Mesenchymal stem cell (in vitro differentiated cells and primary cell): Measurements from ENCODE around the gene CACNA2D2.
A peak's percentile ranks its signal among the peaks of the same experiment; 100 is the strongest.

ENCODE experiments used
- DNase-seq: peaks from one replicate; pipeline ENCODE4 v3.0.0-alpha.2; 2013
- H2AFZ ChIP-seq: one replicate; pipeline ENCODE4 v1.6.1; 2013; ENCODE audit warnings: low read depth, mild to moderate bottlenecking, control low read depth, inconsistent platforms, low read length, moderate library complexity
- H2AK5ac ChIP-seq: 2 replicates; pipeline ENCODE4 v1.6.1; 2013; ENCODE audit warnings: low read length, moderate library complexity, mild to moderate bottlenecking, inconsistent platforms; ENCODE audit not compliant: severe bottlenecking
- H2BK120ac ChIP-seq: one replicate; pipeline ENCODE4 v1.6.1; 2013; ENCODE audit warnings: low read depth, mild to moderate bottlenecking, inconsistent platforms, low read length, moderate library complexity
- H2BK12ac ChIP-seq, 2 experiments: one replicate each; pipeline ENCODE4 v1.6.1; 2013; ENCODE audit warnings: inconsistent platforms in 2 of 2, low read length in 2 of 2, mild to moderate bottlenecking in 2 of 2, moderate library complexity in 2 of 2, control low read depth in 1 of 2
- H2BK15ac ChIP-seq: one replicate; pipeline ENCODE4 v1.6.1; 2013; ENCODE audit warnings: mild to moderate bottlenecking, low read depth, inconsistent platforms; ENCODE audit not compliant: poor library complexity, severe bottlenecking
- H2BK5ac ChIP-seq: 2 replicates; pipeline ENCODE4 v1.6.1; 2013; ENCODE audit warnings: low read depth, mild to moderate bottlenecking, low read length, control low read depth, inconsistent platforms; ENCODE audit not compliant: poor library complexity, severe bottlenecking
- H3K14ac ChIP-seq, 2 experiments: one replicate each; pipeline ENCODE4 v1.6.1; 2013; ENCODE audit warnings: inconsistent platforms in 2 of 2, low read length in 2 of 2, control low read depth in 1 of 2, mild to moderate bottlenecking in 1 of 2, moderate library complexity in 1 of 2
- H3K18ac ChIP-seq, 2 experiments: one replicate each; pipeline ENCODE4 v1.6.1; 2013; ENCODE audit warnings: inconsistent platforms in 2 of 2, low read length in 2 of 2, control low read depth in 1 of 2, low read depth in 1 of 2, mild to moderate bottlenecking in 1 of 2
- H3K23ac ChIP-seq, 2 experiments: one replicate each; pipeline ENCODE4 v1.6.1; 2013; ENCODE audit warnings: inconsistent platforms in 2 of 2, low read length in 2 of 2, mild to moderate bottlenecking in 2 of 2, moderate library complexity in 2 of 2, control low read depth in 1 of 2
- H3K27ac ChIP-seq: 2 replicates; pipeline ENCODE4 v1.5.1; 2013; ENCODE audit warnings: mild to moderate bottlenecking, moderate library complexity, low read length, control low read depth, inconsistent platforms; ENCODE audit not compliant: poor library complexity, severe bottlenecking
- H3K27me3 ChIP-seq, 2 experiments: 2 replicates each; pipeline versions ENCODE4 v1.6.1 to v1.7.0; 2013; ENCODE audit warnings: low read length in 2 of 2, mild to moderate bottlenecking in 2 of 2, moderate library complexity in 2 of 2, control low read depth in 1 of 2, inconsistent platforms in 1 of 2; ENCODE audit not compliant: control insufficient read depth in 1 of 2, insufficient read depth in 1 of 2
- H3K36me3 ChIP-seq, 2 experiments: 2 replicates each; pipeline versions ENCODE4 v1.6.1 to v1.7.0; 2013; ENCODE audit warnings: low read length in 2 of 2, control low read depth in 1 of 2, inconsistent platforms in 1 of 2, low read depth in 1 of 2, mild to moderate bottlenecking in 1 of 2; ENCODE audit not compliant: insufficient read depth in 2 of 2, control insufficient read depth in 1 of 2
- H3K4ac ChIP-seq, 2 experiments: one replicate each; pipeline ENCODE4 v1.6.1; 2013; ENCODE audit warnings: inconsistent platforms in 2 of 2, low read length in 2 of 2, mild to moderate bottlenecking in 2 of 2, moderate library complexity in 2 of 2, control low read depth in 1 of 2, low read depth in 1 of 2
- H3K4me1 ChIP-seq: 2 replicates; pipeline ENCODE4 v1.6.1; 2013; ENCODE audit warnings: low read depth, low read length, control low read depth; ENCODE audit not compliant: control insufficient read depth, insufficient read depth
- H3K4me2 ChIP-seq: 2 replicates; pipeline ENCODE4 v1.6.1; 2013; ENCODE audit warnings: low read length, mild to moderate bottlenecking, inconsistent platforms; ENCODE audit not compliant: poor library complexity, severe bottlenecking
- H3K4me3 ChIP-seq, 2 experiments: 2 replicates each; pipeline versions ENCODE4 v1.5.1 to v1.7.0; 2013; ENCODE audit warnings: low read length in 2 of 2, mild to moderate bottlenecking in 2 of 2, control low read depth in 1 of 2, low read depth in 1 of 2; ENCODE audit not compliant: insufficient read depth in 1 of 2
- H3K79me1 ChIP-seq: replicated peaks from 2 replicates; pipeline ENCODE4 v1.6.1; 2013; ENCODE audit warnings: mild to moderate bottlenecking, control low read depth, low read length, inconsistent platforms; ENCODE audit not compliant: poor library complexity, severe bottlenecking
- H3K9ac ChIP-seq: 2 replicates; pipeline ENCODE4 v1.7.0; 2013; ENCODE audit warnings: mild to moderate bottlenecking, low read length, moderate library complexity
- H3K9me3 ChIP-seq: 2 replicates; pipeline ENCODE4 v1.7.0; 2013; ENCODE audit warnings: mild to moderate bottlenecking, low read length; ENCODE audit not compliant: control insufficient read depth
- H4K8ac ChIP-seq: one replicate; pipeline ENCODE4 v1.6.1; 2013; ENCODE audit warnings: inconsistent platforms, mild to moderate bottlenecking, low read length, moderate library complexity
- H4K91ac ChIP-seq: one replicate; pipeline ENCODE4 v1.6.1; 2013; ENCODE audit warnings: mild to moderate bottlenecking, low read length, inconsistent platforms
- WGBS: methylation state at CpG from one replicate; pipeline ENCODE4 v1.1.7; 2013; ENCODE audit warnings: mixed read lengths; 5-methylcytosine and 5-hydroxymethylcytosine counted together

The CACNA2D2 gene

GRCh38 chr3:50337175-50337861, 166.1 kb downstream of the CACNA2D2 start:
- Histone ChIP-seq H2BK120ac (no peak overlapping the region), H3K9ac (peak overlapping the region; percentile 97), H3K4ac (peak overlapping the region; percentile 96 to 99), H3K4me1 (peaks cover 37% of the 10 kb centered on the region), H3K14ac (peak overlapping the region in 1 of 2 experiments; percentile 68), H3K9me3 (no peaks in the 10 kb centered on the region), H2BK12ac (peak overlapping the region in 1 of 2 experiments; percentile 42), H3K18ac (peak overlapping the region; percentile 88 to 97), H2BK5ac (peak overlapping the region; percentile 71), H4K91ac (peak overlapping the region; percentile 98), H2AK5ac (no peak overlapping the region), H2BK15ac (peak overlapping the region; percentile 89), H3K23ac (peak overlapping the region in 1 of 2 experiments; percentile 90), H3K36me3 (peaks cover under 1 to 7% of the 10 kb centered on the region in 2 experiments), H2AFZ (peak overlapping the region; percentile 74), H3K27me3 (no peaks in the 10 kb centered on the region), H4K8ac (peak overlapping the region; percentile 100), H3K4me3 (peak overlapping the region; percentile 86 to 93), H3K79me1 (peaks cover 7% of the 10 kb centered on the region), H3K4me2 (peak overlapping the region; percentile 86), H3K27ac (peak overlapping the region; percentile 91)
- DNase-seq, result peak; percentile 99
- WGBS, result under 1% methylated on average over 75 of the region's 79 CpGs

- Histone ChIP-seq H3K79me1 (peaks cover 11% of the 10 kb centered on the region), H3K4me1 (peaks cover 37% of the 10 kb centered on the region), H3K27me3 (no peaks in the 10 kb centered on the region), H3K4me3 (peak overlapping the region; percentile 86 to 93), H3K4ac (peak overlapping the region; percentile 59 to 80), H3K27ac (peak overlapping the region; percentile 91), H3K23ac (peak overlapping the region in 1 of 2 experiments; percentile 90), H3K14ac (peak overlapping the region in 1 of 2 experiments; percentile 68), H3K18ac (peak overlapping the region; percentile 77 to 97), H2AFZ (peak overlapping the region; percentile 74), H4K8ac (peak overlapping the region; percentile 86), H2AK5ac (no peak overlapping the region), H2BK15ac (peak overlapping the region; percentile 60), H4K91ac (peak overlapping the region; percentile 88), H3K9ac (peak overlapping the region; percentile 97), H3K9me3 (no peaks in the 10 kb centered on the region), H2BK12ac (peak overlapping the region in 1 of 2 experiments; percentile 18), H3K36me3 (peaks cover 8 to 14% of the 10 kb centered on the region in 2 experiments), H2BK120ac (no peak overlapping the region), H2BK5ac (peak overlapping the region; percentile 34), H3K4me2 (peak overlapping the region; percentile 86)
- no peak for DNase-seq
- WGBS, result under 1% methylated on average over 27 of the region's 31 CpGs
These were observed 166.8 kb downstream of the CACNA2D2 start for GRCh38 chr3:50336452-50337174.

- no peaks in the 10 kb centered on the region for H3K9me3 ChIP-seq
- peak; percentile 68 for DNase-seq
- H4K8ac ChIP-seq, result no peak overlapping the region
- H3K23ac ChIP-seq, result no peak overlapping the region
- H3K9ac ChIP-seq, result peak overlapping the region; percentile 97
- H3K27me3 ChIP-seq, result no peaks in the 10 kb centered on the region
- peak overlapping the region in 1 of 2 experiments; percentile 40 for H3K4me3 ChIP-seq
- no peak overlapping the region for H2BK15ac ChIP-seq
- no peak overlapping the region for H2AK5ac ChIP-seq
- no peak overlapping the region for H2BK12ac ChIP-seq
- peaks cover 29 to 35% of the 10 kb centered on the region in 2 experiments for H3K36me3 ChIP-seq
- no peak overlapping the region for H3K18ac ChIP-seq
- no peak overlapping the region for H3K4me2 ChIP-seq
- WGBS, result 85% methylated on average over 5 of the region's 5 CpGs
- H2BK120ac ChIP-seq, result no peak overlapping the region
- H3K14ac ChIP-seq, result no peak overlapping the region
- no peak overlapping the region for H2BK5ac ChIP-seq
- H4K91ac ChIP-seq, result no peak overlapping the region
- no peak overlapping the region for H3K27ac ChIP-seq
- peak overlapping the region in 1 of 2 experiments; percentile 40 for H3K4ac ChIP-seq
- peaks cover 25% of the 10 kb centered on the region for H3K79me1 ChIP-seq
- peaks cover 26% of the 10 kb centered on the region for H3K4me1 ChIP-seq
- H2AFZ ChIP-seq, result no peak overlapping the region
These were observed 168.9 kb downstream of the CACNA2D2 start for GRCh38 chr3:50334339-50335075.
